ENCODE results near the gene CEL.
"Not testable (repeated sequence)": the region's sequence is repeated elsewhere in the genome, so short reads cannot be mapped to it uniquely, and the experiment has no call there.

CEL gene

DNA sequence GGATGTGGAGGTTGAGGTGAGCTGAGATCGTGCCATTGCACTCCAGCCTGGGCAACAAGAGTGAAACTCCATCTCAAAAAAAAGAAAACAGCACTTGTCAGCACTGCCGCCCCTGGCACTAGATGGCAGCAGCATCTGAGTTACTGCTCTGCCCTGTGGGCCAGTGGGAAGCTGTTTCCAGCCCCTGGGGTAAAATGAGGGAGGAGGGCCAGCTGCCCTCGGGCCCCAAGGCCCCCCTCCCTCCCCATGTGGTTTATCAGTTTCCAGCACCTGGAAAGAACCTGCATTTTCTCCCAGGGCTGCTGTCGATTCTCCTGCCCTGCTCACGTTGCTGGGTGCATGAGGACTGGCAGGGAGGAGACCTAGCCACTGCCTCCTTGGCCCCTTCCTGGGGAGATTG, 13.2 kb upstream of the CEL start:
- DNase-seq, result no peak

DNA sequence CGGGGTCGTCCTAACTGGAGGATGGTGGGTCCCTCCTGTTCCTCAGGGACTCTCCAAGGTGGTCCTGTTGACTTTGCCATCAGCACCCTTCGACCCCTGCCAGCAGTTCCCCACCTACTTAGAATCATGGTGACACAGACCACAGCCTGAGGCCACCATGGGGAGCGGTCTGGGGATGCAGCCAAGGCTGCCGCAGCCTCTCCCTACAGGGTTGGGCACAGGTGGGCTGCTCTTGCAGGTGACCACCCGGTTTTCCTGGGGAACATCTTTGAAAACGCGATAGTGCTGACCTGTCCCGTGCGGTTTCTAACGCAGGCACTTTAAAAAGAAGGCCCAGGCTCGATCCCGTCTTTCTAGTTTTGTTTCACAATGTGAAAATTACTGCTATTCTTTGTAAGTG, 12.7 kb upstream of the CEL start:
- no peak for DNase-seq

DNA sequence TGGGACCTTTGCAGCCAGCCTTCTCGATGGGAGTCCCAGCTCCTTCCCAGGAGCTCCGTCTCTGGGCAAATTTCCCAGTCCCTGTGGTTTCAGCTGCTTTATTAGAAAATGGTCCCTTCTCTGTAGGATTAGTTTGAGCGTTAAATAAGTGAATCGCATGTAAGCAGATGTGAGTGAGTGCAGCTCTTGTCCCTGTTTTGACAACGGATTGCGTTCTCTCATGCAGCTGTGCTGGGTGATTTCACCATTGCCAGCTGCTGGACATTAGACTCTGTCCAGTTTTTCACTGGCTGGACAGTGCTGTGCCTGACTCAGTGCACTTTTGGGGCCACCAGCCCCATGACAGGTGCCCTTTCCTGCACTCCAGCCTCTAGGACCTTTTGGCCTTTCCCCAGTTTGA, 11.6 kb upstream of the CEL start:
- no peak for DNase-seq

DNA sequence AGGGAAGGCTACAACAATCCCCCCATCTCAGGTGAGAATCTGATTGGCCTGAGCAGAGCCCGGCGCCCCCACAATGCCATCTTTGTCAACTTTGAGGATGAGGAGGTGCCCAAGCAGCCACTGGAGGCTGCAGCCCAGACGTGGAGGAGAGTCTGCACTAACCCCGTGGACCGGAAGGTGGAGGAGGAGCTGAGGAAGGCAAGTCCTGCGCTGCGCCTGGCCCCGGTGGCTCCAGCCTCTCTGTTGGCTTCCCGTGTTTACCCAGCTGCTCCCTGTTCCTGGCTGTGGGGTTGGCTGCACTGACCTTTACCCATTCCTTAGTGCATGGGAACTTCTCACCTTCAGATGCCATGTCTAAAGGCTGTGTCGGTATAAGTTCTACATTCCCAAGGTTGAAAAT, 11.0 kb upstream of the CEL start:
- no peak for DNase-seq

DNA sequence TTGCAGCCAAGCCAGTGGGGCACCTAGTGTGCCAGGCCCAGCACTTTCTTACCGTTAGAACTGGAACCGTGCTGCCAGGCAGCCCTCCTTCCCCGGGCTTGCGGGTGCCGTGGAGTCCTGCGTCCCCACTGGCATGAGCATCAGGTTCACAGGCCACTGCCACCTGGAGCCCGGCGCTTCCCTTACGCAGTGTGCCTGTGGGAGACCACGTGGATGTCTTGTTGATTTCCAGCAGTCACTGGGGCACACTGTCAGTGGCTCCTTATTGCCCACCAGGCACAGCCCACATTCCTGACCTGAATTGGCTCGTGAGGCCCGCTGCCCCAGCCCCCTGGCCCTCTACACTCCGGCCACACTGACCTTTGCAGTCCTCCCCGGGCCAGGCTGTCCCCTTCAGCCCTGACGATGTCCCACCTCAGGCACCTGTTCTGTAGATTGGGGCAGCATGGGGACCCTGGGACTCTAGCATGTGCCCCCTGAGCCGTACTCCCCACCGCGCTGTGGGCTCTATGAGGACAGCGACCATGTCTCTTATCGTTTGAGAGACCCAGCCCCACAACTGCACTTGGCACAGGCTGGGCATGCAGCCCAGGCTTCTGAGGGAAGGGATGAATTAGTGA, 10.4 kb upstream of the CEL start:
- DNase-seq, result no peak

DNA sequence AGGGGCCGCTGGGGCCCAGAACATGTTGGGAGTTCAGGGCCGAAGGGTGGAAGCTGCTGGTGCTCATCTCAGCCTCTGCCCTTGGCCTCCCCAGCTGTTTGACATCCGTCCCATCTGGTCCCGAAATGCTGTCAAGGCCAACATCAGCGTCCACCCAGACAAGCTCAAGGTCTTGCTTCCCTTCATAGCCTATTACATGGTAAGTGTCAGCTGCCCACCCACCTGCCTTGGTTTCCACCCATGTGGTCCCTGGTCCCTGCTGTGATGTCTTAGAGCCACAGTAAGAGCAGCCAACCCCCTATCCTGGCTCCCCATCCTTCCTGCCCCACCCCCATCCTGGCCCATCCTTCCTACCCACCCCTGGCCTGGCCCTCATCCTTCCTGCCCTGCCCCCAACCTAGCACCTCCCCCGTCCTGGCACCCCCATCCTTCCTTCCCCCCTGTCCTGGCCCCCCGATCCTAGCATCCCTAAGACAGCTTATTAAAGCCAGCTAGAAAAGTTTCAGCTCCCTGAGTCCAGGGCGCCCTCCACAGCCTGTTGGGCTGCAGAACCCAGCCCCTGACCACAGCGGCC, 9.7 kb upstream of the CEL start:
- no peak for DNase-seq

DNA sequence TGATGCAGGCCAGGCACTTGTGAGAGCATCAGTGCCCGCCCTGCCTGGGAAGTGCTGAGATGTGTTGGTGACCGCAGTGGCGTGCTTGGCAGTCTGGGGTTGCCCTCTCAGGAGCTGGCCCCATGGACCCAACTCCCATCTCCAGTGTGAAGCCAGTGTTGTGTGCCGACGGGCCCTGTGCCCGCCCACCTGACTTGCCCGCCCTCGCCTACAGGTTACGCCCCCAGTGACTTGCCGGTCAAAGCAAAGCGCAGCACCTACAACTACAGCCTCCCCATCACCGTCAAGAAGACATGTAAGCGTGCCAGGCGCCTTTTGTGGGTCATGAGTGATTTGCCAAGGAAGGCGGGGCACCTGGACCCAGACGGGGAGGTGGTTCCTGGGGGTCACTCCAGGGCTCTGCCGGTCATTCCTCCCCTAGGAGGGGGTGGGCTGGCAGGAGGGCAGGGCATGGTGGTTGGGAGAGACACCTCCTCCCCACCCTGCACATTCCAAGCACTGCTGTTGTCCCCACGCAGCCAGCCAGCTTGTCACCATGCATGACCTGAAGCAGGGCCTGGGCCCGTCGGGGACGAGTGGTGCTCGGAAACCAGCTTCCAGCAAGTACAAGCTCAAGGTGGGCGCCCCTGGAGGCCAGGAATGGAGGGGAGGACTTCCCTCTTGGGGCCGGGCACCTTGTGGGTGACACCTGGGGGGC, 7.4 kb upstream of the CEL start:
- DNase-seq, result no peak

DNA sequence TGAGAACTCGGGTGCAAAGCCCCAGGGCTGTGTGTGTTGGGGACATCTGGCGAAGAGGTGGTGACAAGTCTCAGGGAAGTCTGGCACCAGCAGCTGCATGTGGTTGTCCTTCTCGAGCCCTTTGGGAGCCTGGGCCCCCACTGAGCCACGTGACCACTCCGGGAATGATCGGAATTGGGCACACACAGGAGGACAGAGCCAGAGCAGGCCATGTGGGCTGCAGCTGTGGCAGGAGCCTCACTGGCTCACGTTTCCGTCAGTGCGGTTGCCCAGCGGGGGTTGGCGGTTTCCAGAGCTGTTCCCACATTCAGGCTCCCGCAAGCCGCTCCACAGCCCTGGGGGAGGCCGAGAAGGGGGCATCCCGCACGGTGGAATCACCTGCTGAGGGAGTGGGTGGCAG, 6.8 kb upstream of the CEL start:
- no peak for DNase-seq

DNA sequence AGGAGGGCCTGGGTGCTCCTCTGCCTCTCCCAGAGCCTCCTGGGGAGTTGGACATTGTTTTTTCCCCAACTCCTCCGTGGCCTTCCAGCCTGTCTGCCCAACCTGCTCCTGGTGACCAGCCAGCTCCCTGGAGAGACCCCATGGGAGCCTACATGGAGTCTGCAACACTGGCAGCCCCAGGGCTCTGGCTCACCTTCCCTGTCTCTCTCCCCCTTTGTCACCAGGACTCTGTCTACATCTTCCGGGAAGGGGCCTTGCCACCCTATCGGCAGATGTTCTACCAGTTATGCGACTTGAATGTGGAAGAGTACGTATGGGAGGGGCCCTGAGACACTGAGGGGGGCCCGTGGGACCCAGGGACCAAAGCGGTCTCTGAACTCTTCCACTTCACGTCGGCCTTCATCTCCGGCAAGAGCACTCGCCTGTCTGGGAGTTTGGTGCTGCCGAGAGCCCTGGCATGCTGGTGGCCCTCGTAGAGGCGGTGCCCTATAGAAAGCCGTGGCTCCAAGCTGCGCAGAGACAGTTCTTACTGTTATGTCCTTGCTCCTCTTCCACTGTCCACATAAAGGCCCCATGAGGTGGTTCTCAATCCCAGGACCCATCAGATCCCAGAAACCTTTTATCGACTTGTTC, 5.9 kb upstream of the CEL start:
- no peak for DNase-seq

DNA sequence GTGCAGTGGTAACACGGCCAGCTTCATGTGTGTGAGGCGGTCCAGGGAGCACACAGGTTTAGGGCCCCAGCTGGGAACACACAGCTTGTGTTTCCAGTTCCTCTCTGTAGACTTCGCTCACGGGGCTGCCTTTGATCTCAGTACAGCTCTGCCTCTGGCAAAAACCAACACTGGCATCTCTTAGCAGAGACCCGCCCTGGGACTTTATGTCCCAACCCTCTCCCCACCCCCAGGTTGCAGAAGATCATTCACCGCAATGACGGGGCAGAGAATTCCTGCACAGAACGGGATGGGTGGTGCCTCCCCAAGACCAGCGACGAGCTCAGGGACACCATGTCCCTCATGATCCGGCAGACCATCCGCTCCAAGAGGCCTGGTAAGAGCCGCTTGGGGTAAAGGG, 5.2 kb upstream of the CEL start:
- no peak for DNase-seq

DNA sequence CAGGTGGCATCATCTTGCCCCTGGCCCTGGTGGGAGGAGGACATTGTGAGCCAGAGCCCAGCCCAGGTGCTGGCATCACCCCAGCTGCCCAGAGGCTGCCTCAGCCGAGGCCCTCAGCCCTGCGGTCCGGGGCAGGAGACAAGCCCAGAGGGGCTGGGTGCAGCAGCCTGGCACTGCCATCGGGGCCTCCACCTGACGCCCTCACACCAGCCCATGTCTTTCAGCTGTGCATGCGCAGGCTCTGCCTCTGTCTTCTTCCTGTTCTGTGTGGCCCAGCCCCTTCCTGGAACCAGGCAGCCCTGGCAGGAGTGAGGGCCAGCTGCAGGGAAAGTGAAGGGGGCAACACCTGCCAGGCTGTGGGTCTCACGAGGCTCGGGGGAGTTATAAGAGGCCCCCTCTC, 4.8 kb upstream of the CEL start:
- no peak for DNase-seq

DNA sequence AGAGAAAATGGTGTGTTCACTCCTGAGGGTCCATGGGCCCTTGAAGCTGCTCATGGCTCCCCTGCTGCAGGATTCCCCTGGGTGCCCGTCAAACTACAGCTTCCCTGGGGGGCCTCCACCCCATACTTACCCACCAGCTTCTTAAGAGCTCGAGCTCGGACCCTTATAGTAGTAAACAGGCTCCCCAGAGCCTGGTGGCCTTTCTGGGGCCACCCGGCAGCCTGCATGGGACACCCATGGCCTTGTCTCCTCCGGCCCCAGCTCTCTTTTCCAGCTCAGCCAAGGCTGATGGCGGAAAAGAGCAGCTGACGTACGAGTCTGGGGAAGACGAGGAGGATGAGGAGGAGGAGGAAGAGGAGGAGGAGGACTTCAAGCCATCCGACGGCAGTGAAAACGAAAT, 4.2 kb upstream of the CEL start:
- no peak for DNase-seq

DNA sequence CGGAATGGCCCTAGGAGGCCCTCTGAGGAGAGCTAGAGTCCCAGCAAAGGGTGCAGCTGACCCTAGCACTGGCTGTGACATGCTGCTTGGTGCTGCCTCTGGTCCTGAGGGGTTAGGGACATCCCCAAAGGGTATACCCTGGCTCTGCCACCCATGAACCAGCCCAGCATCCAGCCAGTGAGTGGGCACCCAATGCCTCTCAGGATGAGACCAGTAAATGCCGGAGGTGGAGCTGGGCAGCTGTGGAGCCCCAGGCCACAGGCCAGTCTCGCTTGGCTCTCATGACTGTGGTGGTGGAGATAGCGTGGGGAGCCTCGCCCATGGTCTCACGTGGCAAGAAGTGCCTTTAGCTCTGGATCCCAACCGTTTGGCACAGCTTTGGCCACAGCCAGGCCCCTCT, 3.7 kb upstream of the CEL start:
- no peak for DNase-seq

DNA sequence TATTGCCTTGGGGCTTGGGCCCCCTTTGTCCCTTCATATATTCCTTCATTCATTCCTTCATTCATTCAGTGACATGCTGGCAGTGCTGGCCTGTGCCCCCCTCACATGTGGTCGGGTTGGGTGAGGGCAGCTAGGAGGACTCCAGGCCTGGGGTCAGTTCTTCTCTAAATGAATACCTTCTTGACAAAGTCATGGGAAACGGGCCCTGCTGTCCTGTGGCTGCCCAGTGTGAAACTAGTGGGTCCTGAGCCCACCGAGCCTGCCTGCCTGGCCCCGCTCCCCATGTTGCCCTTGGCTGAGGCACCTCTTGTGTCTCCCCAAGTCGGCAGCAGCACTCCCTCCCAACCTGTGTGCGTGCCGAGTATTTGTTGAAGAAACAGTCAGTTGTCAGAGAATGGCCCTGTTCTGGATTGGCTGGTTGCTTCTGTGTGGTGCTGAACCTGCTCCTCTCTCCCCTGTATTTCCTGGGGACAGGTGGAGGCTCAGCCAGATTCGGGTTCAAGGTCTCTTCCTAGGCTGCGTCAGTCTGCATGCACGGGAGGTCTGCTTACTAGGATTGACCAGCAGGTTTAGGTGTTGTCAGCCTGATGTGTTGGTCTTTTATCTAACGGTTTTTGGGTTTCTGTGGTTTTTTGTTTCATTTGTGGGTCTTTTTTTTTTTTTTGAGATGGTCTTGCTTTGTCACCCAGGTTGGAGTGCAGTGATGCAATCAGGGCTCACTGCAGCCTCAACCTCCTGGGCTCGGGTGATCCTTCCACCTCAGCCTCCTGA, 3.0 kb upstream of the CEL start:
- DNase-seq, result no peak

DNA sequence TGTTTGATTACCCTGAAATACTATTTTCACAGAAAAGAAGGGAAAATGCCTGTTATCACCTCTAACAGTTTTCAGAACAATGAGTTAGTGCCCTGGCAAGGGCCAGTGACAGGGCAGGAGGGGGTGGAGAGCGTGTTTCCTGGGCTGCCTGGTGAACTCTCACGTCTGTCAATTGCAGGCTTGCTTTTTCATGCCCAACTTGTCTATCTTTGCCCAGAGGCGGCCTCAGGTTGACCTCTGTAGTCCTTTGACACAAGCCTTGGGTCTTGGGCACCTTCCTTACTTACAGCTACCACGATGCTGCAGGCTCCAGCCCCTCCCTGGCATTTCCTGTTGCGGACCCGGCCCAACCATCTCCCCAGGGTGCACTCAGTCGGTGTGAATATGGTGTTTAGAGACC, 2.2 kb upstream of the CEL start:
- DNase-seq, result no peak

DNA sequence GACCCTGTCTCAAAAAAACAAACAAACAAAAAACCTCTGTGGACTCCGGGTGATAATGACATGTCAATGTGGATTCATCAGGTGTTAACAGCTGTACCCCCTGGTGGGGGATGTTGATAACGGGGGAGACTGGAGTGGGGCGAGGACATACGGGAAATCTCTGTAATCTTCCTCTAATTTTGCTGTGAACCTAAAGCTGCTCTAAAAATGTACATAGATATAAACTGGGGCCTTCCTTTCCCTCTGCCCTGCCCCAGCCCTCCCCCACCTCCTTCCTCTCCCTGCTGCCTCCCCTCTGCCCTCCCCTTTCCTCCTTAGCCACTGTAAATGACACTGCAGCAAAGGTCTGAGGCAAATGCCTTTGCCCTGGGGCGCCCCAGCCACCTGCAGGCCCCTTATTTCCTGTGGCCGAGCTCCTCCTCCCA, 1.4 kb upstream of the CEL start:
- no peak for DNase-seq

DNA sequence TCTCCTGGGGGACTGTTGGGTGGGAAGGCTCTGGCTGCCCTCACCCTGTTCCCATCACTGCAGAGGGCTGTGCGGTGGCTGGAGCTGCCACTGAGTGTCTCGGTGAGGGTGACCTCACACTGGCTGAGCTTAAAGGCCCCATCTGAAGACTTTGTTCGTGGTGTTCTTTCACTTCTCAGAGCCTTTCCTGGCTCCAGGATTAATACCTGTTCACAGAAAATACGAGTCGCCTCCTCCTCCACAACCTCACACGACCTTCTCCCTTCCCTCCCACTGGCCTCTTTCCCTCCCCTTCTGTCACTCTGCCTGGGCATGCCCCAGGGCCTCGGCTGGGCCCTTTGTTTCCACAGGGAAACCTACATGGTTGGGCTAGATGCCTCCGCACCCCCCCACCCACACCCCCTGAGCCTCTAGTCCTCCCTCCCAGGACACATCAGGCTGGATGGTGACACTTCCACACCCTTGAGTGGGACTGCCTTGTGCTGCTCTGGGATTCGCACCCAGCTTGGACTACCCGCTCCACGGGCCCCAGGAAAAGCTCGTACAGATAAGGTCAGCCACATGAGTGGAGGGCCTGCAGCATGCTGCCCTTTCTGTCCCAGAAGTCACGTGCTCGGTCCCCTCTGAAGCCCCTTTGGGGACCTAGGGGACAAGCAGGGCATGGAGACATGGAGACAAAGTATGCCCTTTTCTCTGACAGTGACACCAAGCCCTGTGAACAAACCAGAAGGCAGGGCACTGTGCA, 590 bp upstream of the CEL start:
- not testable (repeated sequence) for DNase-seq

DNA sequence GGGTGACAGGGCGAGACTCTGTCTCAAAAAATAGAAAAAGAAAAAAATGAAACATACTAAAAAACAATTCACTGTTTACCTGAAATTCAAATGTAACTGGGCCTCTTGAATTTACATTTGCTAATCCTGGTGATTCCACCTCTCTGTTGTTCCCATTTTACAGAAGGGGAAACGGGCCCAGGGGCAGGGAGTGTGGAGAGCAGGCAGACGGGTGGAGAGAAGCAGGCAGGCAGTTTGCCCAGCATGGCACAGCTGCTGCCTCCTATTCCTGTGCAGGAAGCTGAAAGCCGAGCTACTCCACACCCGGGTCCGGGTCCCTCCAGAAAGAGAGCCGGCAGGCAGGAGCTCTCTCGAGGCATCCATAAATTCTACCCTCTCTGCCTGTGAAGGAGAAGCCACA, 788 bp downstream of the CEL start:
- DNase-seq, result not testable (repeated sequence)

DNA sequence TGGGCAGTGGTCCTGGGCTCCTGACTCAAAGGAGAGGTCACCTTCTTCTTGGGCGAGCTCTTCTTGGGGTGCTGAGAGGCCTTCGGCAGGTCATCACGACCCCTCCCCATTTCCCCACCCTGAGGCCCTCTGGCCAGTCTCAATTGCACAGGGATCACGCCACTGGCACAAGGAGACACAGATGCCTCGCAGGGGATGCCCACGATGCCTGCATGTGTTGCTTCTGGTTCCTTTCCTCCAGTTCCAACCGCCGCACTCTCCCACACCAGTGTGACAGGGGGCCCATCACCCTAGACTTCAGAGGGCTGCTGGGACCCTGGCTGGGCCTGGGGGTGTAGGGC, 1.3 kb downstream of the CEL start:
- no peak for DNase-seq

DNA sequence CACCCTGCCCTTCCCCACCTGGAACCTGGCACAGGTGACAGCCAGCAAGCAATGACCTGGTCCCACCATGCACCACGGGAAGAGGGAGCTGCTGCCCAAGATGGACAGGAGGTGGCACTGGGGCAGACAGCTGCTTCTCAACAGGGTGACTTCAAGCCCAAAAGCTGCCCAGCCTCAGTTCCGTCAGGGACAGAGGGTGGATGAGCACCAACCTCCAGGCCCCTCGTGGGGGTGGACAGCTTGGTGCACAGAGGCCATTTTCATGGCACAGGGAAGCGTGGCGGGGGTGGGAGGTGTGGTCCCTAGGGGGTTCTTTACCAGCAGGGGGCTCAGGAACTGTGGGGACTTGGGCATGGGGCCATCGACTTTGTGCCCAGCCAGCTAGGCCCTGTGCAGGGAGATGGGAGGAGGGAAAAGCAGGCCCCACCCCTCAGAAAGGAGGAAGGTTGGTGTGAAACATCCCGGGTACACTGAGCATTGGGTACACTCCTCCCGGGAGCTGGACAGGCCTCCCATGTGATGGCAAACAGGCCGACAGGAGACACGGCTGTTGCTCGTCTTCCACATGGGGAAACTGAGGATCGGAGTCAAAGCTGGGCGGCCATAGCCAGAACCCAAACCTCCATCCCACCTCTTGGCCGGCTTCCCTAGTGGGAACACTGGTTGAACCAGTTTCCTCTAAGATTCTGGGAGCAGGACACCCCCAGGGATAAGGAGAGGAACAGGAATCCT, 1.9 kb downstream of the CEL start:
- DNase-seq, result no peak

DNA sequence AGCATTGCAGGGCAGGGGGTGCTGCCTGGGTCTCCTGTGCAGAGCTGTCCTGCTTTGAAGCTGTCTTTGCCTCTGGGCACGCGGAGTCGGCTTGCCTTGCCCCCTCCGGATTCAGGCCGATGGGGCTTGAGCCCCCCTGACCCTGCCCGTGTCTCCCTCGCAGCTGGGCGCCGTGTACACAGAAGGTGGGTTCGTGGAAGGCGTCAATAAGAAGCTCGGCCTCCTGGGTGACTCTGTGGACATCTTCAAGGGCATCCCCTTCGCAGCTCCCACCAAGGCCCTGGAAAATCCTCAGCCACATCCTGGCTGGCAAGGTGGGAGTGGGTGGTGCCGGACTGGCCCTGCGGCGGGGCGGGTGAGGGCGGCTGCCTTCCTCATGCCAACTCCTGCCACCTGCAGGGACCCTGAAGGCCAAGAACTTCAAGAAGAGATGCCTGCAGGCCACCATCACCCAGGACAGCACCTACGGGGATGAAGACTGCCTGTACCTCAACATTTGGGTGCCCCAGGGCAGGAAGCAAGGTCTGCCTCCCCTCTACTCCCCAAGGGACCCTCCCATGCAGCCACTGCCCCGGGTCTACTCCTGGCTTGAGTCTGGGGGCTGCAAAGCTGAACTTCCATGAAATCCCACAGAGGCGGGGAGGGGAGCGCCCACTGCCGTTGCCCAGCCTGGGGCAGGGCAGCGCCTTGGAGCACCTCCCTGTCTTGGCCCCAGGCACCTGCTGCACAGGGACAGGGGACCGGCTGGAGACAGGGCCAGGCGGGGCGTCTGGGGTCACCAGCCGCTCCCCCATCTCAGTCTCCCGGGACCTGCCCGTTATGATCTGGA, 2.7 kb downstream of the CEL start:
- DNase-seq, result no peak
